Endothelial cell of umbilical vein (primary cell): ENCODE data around the gene GRM8.

Experiments
- CTCF ChIP-seq, 2 donors: IDR thresholded peaks; 1 replicate in 1 of 2; 2 replicates in 1 of 2; pipeline ENCODE4 v1.5.1; 2011; ENCODE audit warnings: low read length in 2 of 2, mild to moderate bottlenecking in 2 of 2, moderate library complexity in 2 of 2, control low read depth in 1 of 2, inconsistent platforms in 1 of 2, low read depth in 1 of 2; ENCODE audit not compliant: insufficient read depth in 1 of 2; ENCODE audit errors: extremely low read depth in 1 of 2
- EZH2 ChIP-seq: IDR thresholded peaks from 2 replicates; pipeline ENCODE4 v1.6.1; 2012; ENCODE audit warnings: borderline replicate concordance, low read depth, mild to moderate bottlenecking, moderate library complexity, low read length, inconsistent platforms; ENCODE audit not compliant: severe bottlenecking
- FOS ChIP-seq: IDR thresholded peaks from 2 replicates; pipeline ENCODE4 v1.6.1; 2011; ENCODE audit warnings: mild to moderate bottlenecking, low read length, moderate library complexity, borderline replicate concordance; ENCODE audit not compliant: insufficient read depth
- GATA2 ChIP-seq: IDR thresholded peaks from 2 replicates; pipeline ENCODE4 v1.7.0; 2011; ENCODE audit warnings: low read depth, mild to moderate bottlenecking, moderate library complexity, mixed read lengths, low read length; ENCODE audit not compliant: insufficient read length, insufficient read depth

GRCh38 chr7:127029823-127030222, 222.9 kb downstream of the GRM8 start:
- TF ChIP-seq CTCF (IDR thresholded peaks at IDR 0.05; ENCODE audit: extremely low read depth in 1 of 2, insufficient read depth in 1 of 2, low read depth in 1 of 2, low read length in 2 of 2) = no peak
- no peak for TF ChIP-seq GATA2
- no peak for TF ChIP-seq FOS
- no peak for TF ChIP-seq EZH2
